ENCODE data around the gene RABEP1. TPM values are rescaled to one million over a fixed set of nuclear protein-coding genes. Genes with fewer than 3 reads are reported as not detected.
A peak's percentile ranks its signal among the peaks of the same experiment; 100 is the strongest.

The RABEP1 gene
- total RNA-seq, 1 donor from 2014 or later = 50.0 TPM

DNA sequence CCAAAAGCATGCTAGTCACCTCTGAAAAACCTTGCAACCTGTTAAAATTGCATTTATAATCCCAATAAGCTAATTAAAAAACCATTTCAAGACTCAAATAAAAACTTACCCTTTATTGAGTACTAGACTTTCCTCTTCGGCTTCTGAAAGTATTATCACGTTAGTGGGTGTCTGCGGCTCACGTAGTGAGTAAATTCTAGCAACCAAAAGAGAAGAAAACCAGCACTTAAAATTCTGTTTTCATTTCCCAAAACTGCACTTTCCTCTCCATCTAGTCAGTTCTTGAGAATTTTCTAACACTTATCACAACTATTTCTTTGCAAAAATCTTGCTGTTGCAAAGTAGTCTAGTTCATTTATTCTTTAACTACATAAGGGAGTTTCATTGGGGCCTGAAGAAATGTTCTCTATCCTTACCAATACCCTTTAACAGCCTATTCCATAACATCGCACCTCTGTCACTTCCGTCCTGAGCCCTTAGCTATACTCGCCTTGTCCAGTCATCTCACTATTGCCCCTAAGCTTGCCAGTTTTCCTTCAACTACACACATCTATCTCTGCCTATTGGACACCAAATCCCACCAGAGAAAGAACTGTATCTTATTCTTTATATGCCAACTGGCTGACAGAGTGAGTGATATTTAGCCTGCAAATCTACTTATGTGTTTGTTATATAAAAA lies 128.6 kb downstream of the RABEP1 start:
- Histone ChIP-seq H3K9me3 (ENCODE audit: low read depth) (no peaks in the 10 kb centered on the region), H3K79me2 (ENCODE audit: low read depth) (peaks cover 25% of the 10 kb centered on the region), H3K4me1 (no peaks in the 10 kb centered on the region), H3K9ac (no peak overlapping the region), H3K27me3 (no peaks in the 10 kb centered on the region), H3K27ac (no peak overlapping the region), H4K20me1 (ENCODE audit: low read depth) (peaks cover 3% of the 10 kb centered on the region), H3K36me3 (peaks cover 28% of the 10 kb centered on the region), H3K4me2 (no peak overlapping the region), H3K4me3 (no peak overlapping the region), H3F3A (ENCODE audit: low read depth) (no peaks in the 10 kb centered on the region), H2AFZ (replicated peaks) (no peak overlapping the region)
- peaks cover 29% of the 10 kb centered on the region for H3K36me3 Mint-ChIP-seq
- DNase-seq (ENCODE audit: low spot score) = no peak
- no peaks in the 10 kb centered on the region for H3K4me1 Mint-ChIP-seq
- no peak overlapping the region for H3K4me3 Mint-ChIP-seq
- no peak for TF ChIP-seq EZH2 (IDR thresholded peaks at IDR 0.05)
- TF ChIP-seq EZH2phosphoT487 (IDR thresholded peaks at IDR 0.05) = no peak
- TF ChIP-seq, protein P1, sequence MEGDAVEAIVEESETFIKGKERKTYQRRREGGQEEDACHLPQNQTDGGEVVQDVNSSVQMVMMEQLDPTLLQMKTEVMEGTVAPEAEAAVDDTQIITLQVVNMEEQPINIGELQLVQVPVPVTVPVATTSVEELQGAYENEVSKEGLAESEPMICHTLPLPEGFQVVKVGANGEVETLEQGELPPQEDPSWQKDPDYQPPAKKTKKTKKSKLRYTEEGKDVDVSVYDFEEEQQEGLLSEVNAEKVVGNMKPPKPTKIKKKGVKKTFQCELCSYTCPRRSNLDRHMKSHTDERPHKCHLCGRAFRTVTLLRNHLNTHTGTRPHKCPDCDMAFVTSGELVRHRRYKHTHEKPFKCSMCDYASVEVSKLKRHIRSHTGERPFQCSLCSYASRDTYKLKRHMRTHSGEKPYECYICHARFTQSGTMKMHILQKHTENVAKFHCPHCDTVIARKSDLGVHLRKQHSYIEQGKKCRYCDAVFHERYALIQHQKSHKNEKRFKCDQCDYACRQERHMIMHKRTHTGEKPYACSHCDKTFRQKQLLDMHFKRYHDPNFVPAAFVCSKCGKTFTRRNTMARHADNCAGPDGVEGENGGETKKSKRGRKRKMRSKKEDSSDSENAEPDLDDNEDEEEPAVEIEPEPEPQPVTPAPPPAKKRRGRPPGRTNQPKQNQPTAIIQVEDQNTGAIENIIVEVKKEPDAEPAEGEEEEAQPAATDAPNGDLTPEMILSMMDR (IDR thresholded peaks at IDR 0.05) = no peak
- H3K27me3 Mint-ChIP-seq (ENCODE audit: insufficient read depth, low read depth) = no peaks in the 10 kb centered on the region
- no peaks in the 10 kb centered on the region for H3K9me3 Mint-ChIP-seq
- no peak overlapping the region for H3K27ac Mint-ChIP-seq

DNA sequence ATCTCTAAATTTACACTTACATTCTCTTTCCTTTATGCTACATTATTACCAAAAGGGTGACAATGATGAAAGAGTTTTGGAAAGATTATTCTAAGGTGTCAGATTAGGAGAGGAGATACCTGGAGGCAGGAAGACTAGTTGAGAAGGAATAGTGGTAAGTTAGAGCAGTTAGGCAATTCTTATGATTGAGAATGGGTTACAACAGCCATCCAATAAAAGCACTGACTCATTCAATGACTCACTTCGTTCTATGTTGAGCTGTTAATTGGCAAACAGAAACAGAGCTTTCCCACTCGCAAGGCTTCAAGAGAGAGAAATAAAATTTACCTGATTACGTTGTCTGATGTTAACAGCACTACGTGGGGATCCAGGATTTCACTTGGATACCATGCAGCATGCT lies 131.6 kb downstream of the RABEP1 start:
- no peak overlapping the region for H3K4me3 ChIP-seq
- DNase-seq (ENCODE audit: low spot score) = no peak
- no peaks in the 10 kb centered on the region for H3K4me1 ChIP-seq
- H3K4me1 Mint-ChIP-seq = peaks cover 3% of the 10 kb centered on the region
- H3K27me3 ChIP-seq = no peaks in the 10 kb centered on the region
- H3K4me2 ChIP-seq = no peak overlapping the region
- H3K27ac Mint-ChIP-seq = no peak overlapping the region
- peaks cover 15% of the 10 kb centered on the region for H4K20me1 ChIP-seq (ENCODE audit: low read depth)
- H3K4me3 Mint-ChIP-seq = no peak overlapping the region
- peaks cover 17% of the 10 kb centered on the region for H3K36me3 ChIP-seq
- peaks cover 26% of the 10 kb centered on the region for H3K36me3 Mint-ChIP-seq
- TF ChIP-seq EZH2phosphoT487 (IDR thresholded peaks at IDR 0.05) (no peak), EZH2 (IDR thresholded peaks at IDR 0.05) (no peak)
- TF ChIP-seq, protein P1 (IDR thresholded peaks at IDR 0.05) = no peak
- no peaks in the 10 kb centered on the region for H3K9me3 Mint-ChIP-seq
- peaks cover 52% of the 10 kb centered on the region for H3K79me2 ChIP-seq (ENCODE audit: low read depth)
- H3K27ac ChIP-seq = no peak overlapping the region
- H3F3A ChIP-seq (ENCODE audit: low read depth) = no peaks in the 10 kb centered on the region
- H3K9me3 ChIP-seq (ENCODE audit: low read depth) = no peaks in the 10 kb centered on the region
- H2AFZ ChIP-seq (replicated peaks) = no peak overlapping the region
- H3K27me3 Mint-ChIP-seq (ENCODE audit: insufficient read depth, low read depth) = no peaks in the 10 kb centered on the region
- no peak overlapping the region for H3K9ac ChIP-seq

DNA sequence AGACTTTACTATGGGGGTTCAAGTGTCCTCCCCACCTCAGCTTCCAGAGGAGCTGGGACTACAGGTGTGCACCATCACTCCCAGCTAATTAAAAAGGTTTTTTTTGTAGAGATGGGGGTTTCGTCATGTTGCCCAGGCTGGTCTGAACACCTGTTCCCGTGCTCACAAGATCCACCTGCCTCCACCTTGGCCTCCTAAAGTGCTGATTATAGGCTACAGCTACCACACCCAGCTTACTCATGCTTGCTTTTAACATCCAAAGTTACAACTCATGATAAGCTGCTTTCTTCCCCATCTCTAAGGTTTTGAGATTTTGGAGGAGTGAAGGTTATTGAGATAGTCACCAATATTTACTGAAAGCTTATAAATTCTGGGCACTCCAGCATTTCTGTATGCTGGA lies 134.8 kb downstream of the RABEP1 start:
- H3K4me1 ChIP-seq = peaks cover 7% of the 10 kb centered on the region
- H3K36me3 ChIP-seq = peaks cover 6% of the 10 kb centered on the region
- H3K4me3 ChIP-seq = no peak overlapping the region
- H3K9me3 ChIP-seq (ENCODE audit: low read depth) = no peaks in the 10 kb centered on the region
- Mint-ChIP-seq H3K4me3 (peak overlapping the region; percentile 74), H3K36me3 (peaks cover 18% of the 10 kb centered on the region), H3K4me1 (peaks cover 20% of the 10 kb centered on the region), H3K27ac (no peak overlapping the region), H3K27me3 (ENCODE audit: insufficient read depth, low read depth) (peaks cover 7% of the 10 kb centered on the region), H3K9me3 (no peaks in the 10 kb centered on the region)
- peaks cover 12% of the 10 kb centered on the region for H4K20me1 ChIP-seq (ENCODE audit: low read depth)
- no peak for DNase-seq (ENCODE audit: low spot score)
- TF ChIP-seq, protein P1 (IDR thresholded peaks at IDR 0.05) = no peak
- TF ChIP-seq EZH2phosphoT487 (IDR thresholded peaks at IDR 0.05) (no peak), EZH2 (IDR thresholded peaks at IDR 0.05) (no peak)
- H3F3A ChIP-seq (ENCODE audit: low read depth) = no peaks in the 10 kb centered on the region
- H3K9ac ChIP-seq = no peak overlapping the region
- peaks cover 76% of the 10 kb centered on the region for H3K79me2 ChIP-seq (ENCODE audit: low read depth)
- H3K4me2 ChIP-seq = peak overlapping the region; percentile 84
- no peak overlapping the region for H2AFZ ChIP-seq (replicated peaks)
- no peak overlapping the region for H3K27ac ChIP-seq
- H3K27me3 ChIP-seq = no peaks in the 10 kb centered on the region

Measured in neural progenitor cell (in vitro differentiated cells).